Heart left ventricle (tissue), 13 donors: ENCODE data around the gene OR51B5.

Experiments
- CTCF ChIP-seq, 12 donors: fragments of 200-600 bp; sonication (generic) in 4 of 12; IDR thresholded peaks; one replicate each; pipeline versions ENCODE4 v1.5.0 to v1.8.0; 2018 to 2022; ENCODE audit warnings: antibody characterized with exemption in 12 of 12, mild to moderate bottlenecking in 5 of 12
- POLR2A ChIP-seq, 2 donors: fragments of 450-650 bp; IDR thresholded peaks; one replicate each; pipeline ENCODE4 v1.6.1; 2017; ENCODE audit warnings: antibody characterized with exemption in 2 of 2, mild to moderate bottlenecking in 2 of 2, moderate library complexity in 2 of 2
- donor health status: ischemic (EF 13 %, LVEDD 7.1; RV severe dilation, severe dysfunction).
- donor health status: DM: no; HTN: yes; CAD: no.
- donor health status: DM: no; HTN: no; CAD: no.
- donor health status: ischemic (EF 25% LVEDD 6.9; RV normal size, moderate dysfunction).
- donor health status: ischemic (EF 25% LVEDD 5.7; RV mildly dilated, moderate dysfunction).
- donor health status: ischemic (EF 35%, LVEDD 5.7; RV mildly dilated, moderate dysfunction).
- donor health status: nonischemic (EF 11% LVEDD 7.7; RV severe dilation, severe dysfunction).
- donor health status: DM: yes; HTN: yes; CAD: no.
- donor health status: PGD.
- donor health status: ischemic (EF 29% LVEDD 5.4; RV normal size, mild dysfunction).
- donor health status: nonischemic (EF 23%, LVEDD 6.1; RV moderate dilation, normal function).

DNA sequence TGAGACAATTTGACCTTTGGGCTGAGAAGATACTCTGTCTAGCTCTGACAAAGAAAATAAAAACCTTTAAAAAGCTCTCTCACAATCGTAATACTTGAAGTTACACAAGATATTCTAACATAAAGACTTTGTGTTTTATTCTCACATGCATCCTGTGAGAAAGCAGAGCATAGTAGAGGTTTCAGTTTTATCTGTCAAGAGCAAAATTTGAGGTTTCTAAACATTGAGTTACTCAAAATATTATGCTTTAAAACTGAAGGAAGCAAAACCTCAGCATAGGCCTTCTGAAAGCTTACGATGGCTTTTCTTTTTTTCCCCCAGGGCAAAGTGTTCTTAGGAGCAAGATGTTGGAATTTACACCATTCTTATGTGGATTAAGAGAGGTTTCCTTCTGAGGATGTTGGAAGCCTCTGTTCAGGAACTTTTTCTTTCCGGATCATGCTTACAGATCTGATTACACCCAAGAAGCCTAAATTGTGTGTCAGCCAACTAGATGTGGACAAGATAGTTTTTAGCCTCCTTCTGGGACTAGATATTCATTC is 25.2 kb upstream of the OR51B5 start:
- no peak for TF ChIP-seq CTCF (IDR thresholded peaks at IDR 0.05)
- TF ChIP-seq POLR2A (IDR thresholded peaks at IDR 0.05) = no peak
